Measurements from ENCODE around the gene MYL12A.
"Not testable (repeated sequence)": the region's sequence is repeated elsewhere in the genome, so short reads cannot be mapped to it uniquely, and the experiment has no call there.

MYL12A gene

GRCh38 chr18:3269241-3269913 is 21.8 kb downstream of the MYL12A start:
- Histone ChIP-seq H3K4me2 (ENCODE audit: low read length) (no peak overlapping the region), H2AFZ (no peak overlapping the region), H3K4me1 (peaks cover 42% of the 10 kb centered on the region), H3K4me3 (ENCODE audit: low read depth, low read length) (no peak overlapping the region), H3K79me2 (peaks cover 52% of the 10 kb centered on the region), H3K36me3 (ENCODE audit: control insufficient read depth, insufficient read depth, low read length) (no peaks in the 10 kb centered on the region), H3K27ac (no peak overlapping the region), H3K9me3 (ENCODE audit: control insufficient read depth, low read length) (no peaks in the 10 kb centered on the region), H3K27me3 (ENCODE audit: control insufficient read depth, insufficient read depth, low read length) (no peaks in the 10 kb centered on the region), H3K9ac (no peak overlapping the region)
- no peak for TF ChIP-seq CTCF (IDR thresholded peaks at IDR 0.05)

GRCh38 chr18:3269914-3270299 is 22.3 kb downstream of the MYL12A start:
- Histone ChIP-seq H3K27ac (no peak overlapping the region), H3K79me2 (peaks cover 47% of the 10 kb centered on the region), H3K9ac (no peak overlapping the region), H3K4me3 (ENCODE audit: low read depth, low read length) (no peak overlapping the region), H3K4me2 (ENCODE audit: low read length) (no peak overlapping the region), H3K9me3 (ENCODE audit: control insufficient read depth, low read length) (no peaks in the 10 kb centered on the region), H3K36me3 (ENCODE audit: control insufficient read depth, insufficient read depth, low read length) (no peaks in the 10 kb centered on the region), H3K4me1 (peaks cover 42% of the 10 kb centered on the region), H3K27me3 (ENCODE audit: control insufficient read depth, insufficient read depth, low read length) (no peaks in the 10 kb centered on the region), H2AFZ (no peak overlapping the region)
- no peak for TF ChIP-seq CTCF (IDR thresholded peaks at IDR 0.05)

GRCh38 chr18:3273042-3273441 is 25.4 kb downstream of the MYL12A start:
- H3K27ac ChIP-seq: no peak overlapping the region
- no peak for TF ChIP-seq CTCF (IDR thresholded peaks at IDR 0.05)
- no peaks in the 10 kb centered on the region for H3K27me3 ChIP-seq (ENCODE audit: control insufficient read depth, insufficient read depth, low read length)
- H3K79me2 ChIP-seq: peaks cover 26% of the 10 kb centered on the region
- no peak overlapping the region for H3K9ac ChIP-seq
- H2AFZ ChIP-seq: no peak overlapping the region
- H3K4me3 ChIP-seq (ENCODE audit: low read depth, low read length): no peak overlapping the region
- no peaks in the 10 kb centered on the region for H3K36me3 ChIP-seq (ENCODE audit: control insufficient read depth, insufficient read depth, low read length)
- H3K4me1 ChIP-seq: peaks cover 26% of the 10 kb centered on the region
- no peak overlapping the region for H3K4me2 ChIP-seq (ENCODE audit: low read length)
- H3K9me3 ChIP-seq (ENCODE audit: control insufficient read depth, low read length): no peaks in the 10 kb centered on the region

GRCh38 chr18:3277643-3278213 is 30.1 kb downstream of the MYL12A start:
- H3K4me1 ChIP-seq; H2AFZ ChIP-seq; H3K36me3 ChIP-seq (ENCODE audit: control insufficient read depth, insufficient read depth, low read length); H3K9me3 ChIP-seq (ENCODE audit: control insufficient read depth, low read length); H3K4me2 ChIP-seq (ENCODE audit: low read length); H3K79me2 ChIP-seq; H3K27ac ChIP-seq; H3K9ac ChIP-seq; H3K4me3 ChIP-seq (ENCODE audit: low read depth, low read length); H3K27me3 ChIP-seq (ENCODE audit: control insufficient read depth, insufficient read depth, low read length): not testable (repeated sequence)

GRCh38 chr18:3279201-3280185 is 31.9 kb downstream of the MYL12A start:
- no peaks in the 10 kb centered on the region for H3K9me3 ChIP-seq (ENCODE audit: control insufficient read depth, low read length)
- no peak overlapping the region for H3K4me3 ChIP-seq (ENCODE audit: low read depth, low read length)
- no peaks in the 10 kb centered on the region for H3K36me3 ChIP-seq (ENCODE audit: control insufficient read depth, insufficient read depth, low read length)
- no peaks in the 10 kb centered on the region for H3K79me2 ChIP-seq
- peaks cover 9% of the 10 kb centered on the region for H3K4me1 ChIP-seq
- no peaks in the 10 kb centered on the region for H3K27me3 ChIP-seq (ENCODE audit: control insufficient read depth, insufficient read depth, low read length)
- H2AFZ ChIP-seq: no peak overlapping the region
- H3K4me2 ChIP-seq (ENCODE audit: low read length): no peak overlapping the region
- no peak overlapping the region for H3K27ac ChIP-seq
- no peak for TF ChIP-seq CTCF (IDR thresholded peaks at IDR 0.05)
- no peak overlapping the region for H3K9ac ChIP-seq

Measured in parathyroid adenoma (tissue), 2 donors.